ENCODE measurements around the gene MDN1.

The MDN1 gene

DNA sequence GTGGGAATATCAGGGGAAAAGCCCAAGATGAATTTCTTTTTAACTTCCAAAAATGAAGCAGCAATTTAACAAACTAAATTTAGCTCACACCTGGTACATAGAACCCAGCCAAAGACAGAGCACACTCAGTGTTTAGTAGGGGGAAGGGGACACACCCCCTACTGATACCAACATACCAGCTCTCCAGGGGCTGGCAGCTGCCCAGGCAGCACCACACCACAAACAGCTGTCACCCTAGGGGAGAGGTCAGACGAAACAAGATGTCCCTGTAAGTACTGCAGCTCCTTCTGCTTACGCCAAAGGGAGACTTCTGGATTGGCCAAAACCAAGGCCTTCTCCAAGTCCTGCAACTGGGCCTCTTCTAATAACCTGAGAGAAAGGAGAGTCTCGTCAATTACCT is 26.0 kb downstream of the MDN1 start:
- TF ChIP-seq, protein P1, sequence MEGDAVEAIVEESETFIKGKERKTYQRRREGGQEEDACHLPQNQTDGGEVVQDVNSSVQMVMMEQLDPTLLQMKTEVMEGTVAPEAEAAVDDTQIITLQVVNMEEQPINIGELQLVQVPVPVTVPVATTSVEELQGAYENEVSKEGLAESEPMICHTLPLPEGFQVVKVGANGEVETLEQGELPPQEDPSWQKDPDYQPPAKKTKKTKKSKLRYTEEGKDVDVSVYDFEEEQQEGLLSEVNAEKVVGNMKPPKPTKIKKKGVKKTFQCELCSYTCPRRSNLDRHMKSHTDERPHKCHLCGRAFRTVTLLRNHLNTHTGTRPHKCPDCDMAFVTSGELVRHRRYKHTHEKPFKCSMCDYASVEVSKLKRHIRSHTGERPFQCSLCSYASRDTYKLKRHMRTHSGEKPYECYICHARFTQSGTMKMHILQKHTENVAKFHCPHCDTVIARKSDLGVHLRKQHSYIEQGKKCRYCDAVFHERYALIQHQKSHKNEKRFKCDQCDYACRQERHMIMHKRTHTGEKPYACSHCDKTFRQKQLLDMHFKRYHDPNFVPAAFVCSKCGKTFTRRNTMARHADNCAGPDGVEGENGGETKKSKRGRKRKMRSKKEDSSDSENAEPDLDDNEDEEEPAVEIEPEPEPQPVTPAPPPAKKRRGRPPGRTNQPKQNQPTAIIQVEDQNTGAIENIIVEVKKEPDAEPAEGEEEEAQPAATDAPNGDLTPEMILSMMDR (IDR thresholded peaks at IDR 0.05; ENCODE audit: insufficient read depth, low read length, poor library complexity, severe bottlenecking) = no peak
- Histone ChIP-seq H3K36me3 (ENCODE audit: control insufficient read depth, insufficient read depth, low read length) (peaks cover 11% of the 10 kb centered on the region), H3K27me3 (replicated peaks; ENCODE audit: control insufficient read depth, insufficient read depth, low read length) (no peaks in the 10 kb centered on the region), H3K4me3 (replicated peaks; ENCODE audit: low read depth, low read length) (no peak overlapping the region)
- DNase-seq (ENCODE audit: extremely low read depth, insufficient read length) = no peak

DNA sequence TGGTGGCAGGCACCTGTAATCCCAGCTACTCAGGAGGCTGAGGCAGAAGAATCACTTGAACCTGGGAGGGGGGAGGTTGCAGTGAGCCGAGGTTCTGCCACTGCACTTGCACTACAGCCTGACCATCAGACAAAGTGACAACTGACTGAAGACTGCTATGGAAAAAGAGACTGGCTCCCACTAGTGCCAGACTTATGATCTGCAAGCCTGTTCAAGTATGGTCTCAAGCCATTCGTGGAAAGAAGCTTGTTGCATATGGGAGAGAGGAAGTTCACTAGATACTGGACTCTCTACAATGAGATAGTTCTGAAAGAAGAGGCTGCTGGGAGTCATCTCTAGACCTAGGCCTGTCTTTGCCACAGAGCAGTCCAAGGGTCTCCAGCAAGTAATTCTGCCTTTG is 26.7 kb downstream of the MDN1 start:
- Histone ChIP-seq H3K4me3 (replicated peaks; ENCODE audit: low read depth, low read length) (no peak overlapping the region), H3K27me3 (replicated peaks; ENCODE audit: control insufficient read depth, insufficient read depth, low read length) (no peaks in the 10 kb centered on the region), H3K36me3 (ENCODE audit: control insufficient read depth, insufficient read depth, low read length) (peaks cover 11% of the 10 kb centered on the region)
- TF ChIP-seq, protein P1 (IDR thresholded peaks at IDR 0.05; ENCODE audit: insufficient read depth, low read length, poor library complexity, severe bottlenecking) = peak; percentile 66
- DNase-seq (ENCODE audit: extremely low read depth, insufficient read length) = no peak

DNA sequence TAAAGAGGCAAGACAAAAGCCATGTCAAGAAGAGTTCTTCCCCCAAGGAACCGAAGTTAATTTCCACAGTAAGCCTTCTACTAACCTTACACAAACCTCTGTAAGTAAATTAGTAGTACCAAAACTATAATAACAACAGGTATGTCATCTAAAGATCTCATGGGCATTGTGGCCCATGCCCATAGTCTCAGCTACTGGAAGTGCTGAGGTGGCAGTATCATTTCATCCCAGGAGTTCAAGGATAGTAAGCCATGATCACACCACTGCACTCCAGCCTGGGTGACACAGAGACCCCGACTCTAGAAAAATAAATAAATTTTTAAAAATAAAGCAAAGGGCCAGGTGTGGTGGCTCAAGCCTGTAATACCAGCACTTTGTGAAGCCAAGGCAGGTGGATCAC is 29.2 kb downstream of the MDN1 start:
- no peak for DNase-seq (ENCODE audit: extremely low read depth, insufficient read length)
- Histone ChIP-seq H3K4me3 (replicated peaks; ENCODE audit: low read depth, low read length) (no peak overlapping the region), H3K27me3 (replicated peaks; ENCODE audit: control insufficient read depth, insufficient read depth, low read length) (no peaks in the 10 kb centered on the region), H3K36me3 (ENCODE audit: control insufficient read depth, insufficient read depth, low read length) (peaks cover 11% of the 10 kb centered on the region)
- TF ChIP-seq, protein P1 (IDR thresholded peaks at IDR 0.05; ENCODE audit: insufficient read depth, low read length, poor library complexity, severe bottlenecking) = no peak

DNA sequence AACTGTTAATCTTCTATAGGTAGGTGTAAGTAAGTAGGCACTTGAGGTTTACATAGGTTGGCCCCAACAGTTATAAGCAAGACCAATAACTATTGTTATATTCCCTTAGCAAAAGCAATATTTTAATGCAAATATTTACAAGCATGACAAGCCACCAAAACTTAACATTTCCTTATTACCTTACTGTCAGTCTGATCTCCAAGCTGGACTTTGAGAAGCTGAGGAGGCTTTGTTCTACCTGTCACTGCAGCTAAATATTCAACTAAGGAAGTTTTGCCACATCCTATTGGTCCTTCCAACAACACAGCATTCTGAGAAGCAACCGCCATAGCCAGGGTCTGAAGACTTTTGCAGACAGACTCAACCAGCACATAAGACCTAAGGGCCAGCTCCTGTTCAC is 29.6 kb downstream of the MDN1 start:
- H3K36me3 ChIP-seq (ENCODE audit: control insufficient read depth, insufficient read depth, low read length) = peaks cover 11% of the 10 kb centered on the region
- H3K4me3 ChIP-seq (replicated peaks; ENCODE audit: low read depth, low read length) = no peak overlapping the region
- TF ChIP-seq, protein P1 (IDR thresholded peaks at IDR 0.05; ENCODE audit: insufficient read depth, low read length, poor library complexity, severe bottlenecking) = no peak
- H3K27me3 ChIP-seq (replicated peaks; ENCODE audit: control insufficient read depth, insufficient read depth, low read length) = no peaks in the 10 kb centered on the region
- no peak for DNase-seq (ENCODE audit: extremely low read depth, insufficient read length)

DNA sequence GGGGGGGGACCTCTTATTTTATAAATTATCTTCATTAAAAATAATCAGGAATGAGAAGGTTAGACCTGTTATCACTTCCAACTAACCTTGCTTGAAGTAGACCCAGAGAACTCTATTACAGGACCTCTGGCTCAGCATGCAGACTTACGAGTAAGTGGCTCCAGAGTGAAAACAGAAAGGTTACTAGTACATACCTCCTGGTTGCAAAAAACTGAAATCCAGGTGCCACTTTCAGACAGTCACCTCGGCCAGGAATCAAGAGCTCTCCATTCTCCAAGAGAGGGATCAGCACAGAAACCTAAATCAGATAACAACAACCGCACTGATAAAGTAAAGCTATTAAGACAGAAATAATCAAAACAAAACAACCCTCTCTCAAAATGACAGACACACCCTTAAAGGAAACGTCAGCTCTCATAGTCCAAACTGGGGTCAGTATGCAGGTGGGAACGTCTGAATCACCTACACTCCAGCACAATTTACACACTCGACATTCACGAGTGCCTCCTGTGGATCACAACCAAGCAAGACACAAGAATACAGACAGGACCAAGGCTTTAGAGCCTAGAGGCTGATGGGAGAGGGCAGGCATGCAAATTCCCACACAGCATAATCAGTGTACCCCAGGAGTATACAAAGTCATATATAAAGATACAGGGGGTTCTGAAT is 31.8 kb downstream of the MDN1 start:
- TF ChIP-seq, protein P1 (IDR thresholded peaks at IDR 0.05; ENCODE audit: insufficient read depth, low read length, poor library complexity, severe bottlenecking) = no peak
- Histone ChIP-seq H3K4me3 (replicated peaks; ENCODE audit: low read depth, low read length) (no peak overlapping the region), H3K27me3 (replicated peaks; ENCODE audit: control insufficient read depth, insufficient read depth, low read length) (no peaks in the 10 kb centered on the region), H3K36me3 (ENCODE audit: control insufficient read depth, insufficient read depth, low read length) (peaks cover 7% of the 10 kb centered on the region)
- DNase-seq (ENCODE audit: extremely low read depth, insufficient read length) = no peak

DNA sequence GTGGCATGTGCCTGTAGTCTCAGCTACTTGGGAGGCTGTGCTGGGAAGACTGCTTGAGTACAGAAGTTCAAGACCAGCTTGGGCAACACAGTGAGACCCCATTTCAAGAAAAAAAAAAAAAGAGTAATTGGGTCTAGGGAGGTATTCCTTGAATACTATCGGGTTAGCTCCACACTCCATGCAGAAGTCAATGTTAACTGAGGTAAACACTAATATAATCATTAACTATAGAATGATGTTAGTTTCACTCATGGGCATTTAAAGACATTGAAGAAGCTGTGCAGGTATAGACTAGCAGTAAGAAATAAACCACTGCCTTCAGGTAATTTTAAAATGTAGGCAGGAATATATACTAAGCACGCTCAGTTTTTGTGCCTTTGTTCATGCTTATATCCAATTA is 32.6 kb downstream of the MDN1 start:
- H3K36me3 ChIP-seq (ENCODE audit: control insufficient read depth, insufficient read depth, low read length) = peaks cover 5% of the 10 kb centered on the region
- TF ChIP-seq, protein P1 (IDR thresholded peaks at IDR 0.05; ENCODE audit: insufficient read depth, low read length, poor library complexity, severe bottlenecking) = no peak
- H3K27me3 ChIP-seq (replicated peaks; ENCODE audit: control insufficient read depth, insufficient read depth, low read length) = no peaks in the 10 kb centered on the region
- H3K4me3 ChIP-seq (replicated peaks; ENCODE audit: low read depth, low read length) = no peak overlapping the region
- DNase-seq (ENCODE audit: extremely low read depth, insufficient read length) = no peak
